Thoracic aorta (tissue), 2 donors: Measurements from ENCODE around the gene OASL. TPM values are rescaled to one million over a fixed set of nuclear protein-coding genes. Genes with fewer than 3 reads are reported as not detected.

Source experiments
- ATAC-seq: fragments of 150-250 bp; one replicate; pipeline ENCODE4 v1.8.0; 2017; ENCODE audit warnings: low read depth; ENCODE audit not compliant: insufficient number of reproducible peaks, low FRiP score
- DNase-seq: peaks from one replicate; pipeline ENCODE4 v3.0.0-alpha.2; 2020; ENCODE audit warnings: low spot score
- H3K27ac ChIP-seq, 2 donors: fragments of 200-600 bp; sonication (generic); 1 replicate in 1 of 2; 2 replicates in 1 of 2; pipeline ENCODE4 v1.5.1; 2016; ENCODE audit warnings: mild to moderate bottlenecking in 2 of 2, moderate library complexity in 2 of 2
- H3K27me3 ChIP-seq: fragments of 200-600 bp; sonication (generic); replicated peaks from 2 replicates; pipeline ENCODE4 v1.6.0; 2016; ENCODE audit warnings: mild to moderate bottlenecking; ENCODE audit not compliant: insufficient read depth
- H3K36me3 ChIP-seq: fragments of 200-600 bp; sonication (generic); one replicate; pipeline ENCODE4 v1.5.1; 2016
- H3K4me1 ChIP-seq, 2 donors: fragments of 200-600 bp; sonication (generic); 1 replicate in 1 of 2; 2 replicates in 1 of 2; pipeline versions ENCODE4 v1.5.1 to v1.6.0; 2016; ENCODE audit warnings: low read depth in 2 of 2, mild to moderate bottlenecking in 1 of 2; ENCODE audit not compliant: control insufficient read depth in 1 of 2
- H3K4me3 ChIP-seq: fragments of 200-600 bp; sonication (generic); 2 replicates; pipeline ENCODE4 v1.5.1; 2016; ENCODE audit warnings: mild to moderate bottlenecking
- H3K9me3 ChIP-seq: fragments of 200-600 bp; sonication (generic); 2 replicates; pipeline ENCODE4 v1.5.1; 2016
- CTCF ChIP-seq: fragments of 200-600 bp; sonication (generic); IDR thresholded peaks from one replicate; pipeline ENCODE4 v1.5.1; 2019; ENCODE audit warnings: antibody characterized with exemption
- total RNA-seq, 2 donors: library from RNA; depleted of rRNA; stranded (reverse); fragments of >200 nt; gene quantifications; one replicate each; pipeline versions ENCODE4 v1.1.0 to v1.2.3, GENCODE V29; 2016

The OASL gene
- total RNA-seq, 2 donors from 2014 or later = 1.1 to 3.1 TPM

GRCh38 chr12:120972870-120973543 lies 66.0 kb downstream of the OASL start:
- no peak for ATAC-seq
- Histone ChIP-seq H3K9me3 (no peaks in the 10 kb centered on the region), H3K27ac (no peak overlapping the region), H3K36me3 (no peaks in the 10 kb centered on the region), H3K27me3 (no peaks in the 10 kb centered on the region), H3K4me1 (peaks cover 0 to 2% of the 10 kb centered on the region in 2 donors), H3K4me3 (no peak overlapping the region)
- TF ChIP-seq CTCF = no peak
- DNase-seq = no peak

- Histone ChIP-seq H3K27me3 (no peaks in the 10 kb centered on the region), H3K27ac (no peak overlapping the region), H3K4me1 (no peaks in the 10 kb centered on the region), H3K9me3 (no peaks in the 10 kb centered on the region), H3K36me3 (no peaks in the 10 kb centered on the region), H3K4me3 (no peak overlapping the region)
- peak; percentile 72 for TF ChIP-seq CTCF
- ATAC-seq (no peak), DNase-seq (no peak)
Measured at GRCh38 chr12:120971299-120972180, 67.5 kb downstream of the OASL start.

GRCh38 chr12:120970310-120970709 lies 68.7 kb downstream of the OASL start:
- no peak overlapping the region for H3K4me3 ChIP-seq
- H3K27me3 ChIP-seq = no peaks in the 10 kb centered on the region
- H3K36me3 ChIP-seq = no peaks in the 10 kb centered on the region
- ATAC-seq = no peak
- H3K4me1 ChIP-seq = no peaks in the 10 kb centered on the region
- H3K9me3 ChIP-seq = no peaks in the 10 kb centered on the region
- no peak for DNase-seq
- H3K27ac ChIP-seq = no peak overlapping the region
- TF ChIP-seq CTCF = no peak

Other genes with a start within 250 kb of the OASL start
- 10 to 100 TPM; 23.7 to 24.8 TPM for gene SPPL3, start 134.9 kb downstream of the OASL start, total RNA-seq
- gene HNF1A, start 60.7 kb downstream of the OASL start, total RNA-seq = under 1 TPM in 1 of 2 donors, not detected in 1; 0.49 TPM
- gene C12orf43, start 22.8 kb downstream of the OASL start, total RNA-seq = 10 to 100 TPM; 12.3 to 12.7 TPM
- gene P2RX7, start 93.6 kb upstream of the OASL start, total RNA-seq = 1 to 10 TPM; 3.2 to 4.0 TPM
- gene P2RX4, start 170.9 kb upstream of the OASL start, total RNA-seq = 10 to 100 TPM; 42.3 to 50.4 TPM